Left ventricle myocardium inferior (tissue), 1 donor: ENCODE data around the gene GPR108. TPM values are rescaled to one million over a fixed set of nuclear protein-coding genes. Genes with fewer than 3 reads are reported as not detected.
"Not testable (repeated sequence)": the region's sequence is repeated elsewhere in the genome, so short reads cannot be mapped to it uniquely, and the experiment has no call there.

Experiments used
- DNase-seq: peaks from one replicate; pipeline ENCODE4 v3.0.0-alpha.2; 2020
- H3K27ac ChIP-seq: fragments of 200-600 bp; replicated peaks from 2 replicates; pipeline ENCODE4 v1.8.0; 2021
- H3K27me3 ChIP-seq: fragments of 200-600 bp; 2 replicates; pipeline ENCODE4 v1.8.0; 2021; ENCODE audit warnings: low read depth
- H3K36me3 ChIP-seq: fragments of 200-600 bp; 2 replicates; pipeline ENCODE4 v1.8.0; 2021
- H3K4me1 ChIP-seq: fragments of 200-600 bp; 2 replicates; pipeline ENCODE4 v1.8.0; 2021
- H3K4me3 ChIP-seq: fragments of 200-600 bp; 2 replicates; pipeline ENCODE4 v1.8.0; 2021; ENCODE audit warnings: mild to moderate bottlenecking, moderate library complexity
- H3K9me3 ChIP-seq: fragments of 200-600 bp; replicated peaks from 2 replicates; pipeline ENCODE4 v1.8.0; 2021
- CTCF ChIP-seq: fragments of 200-600 bp; IDR thresholded peaks from 2 replicates; pipeline ENCODE4 v1.8.0; 2021; ENCODE audit warnings: antibody characterized with exemption, mild to moderate bottlenecking, borderline replicate concordance
- intact Hi-C: fragments of 100-400 bp; cut with micrococcal nuclease; formaldehyde crosslinking; loops from one replicate; pipeline ENCODE4 v1.11.0; 2022
- long read RNA-seq: library from polyadenylated mRNA; unstranded; transcript quantifications from one replicate; pipeline ENCODE4 v2.0.0, GENCODE V29; 2021
- total RNA-seq: library from RNA; stranded (reverse); fragmentation: NEBNext Ultra II Directional; extraction: Animal tissue kit (Norgen Biotek cat#: 25700); gene quantifications from one replicate; pipeline ENCODE4 v1.2.1, GENCODE V29; 2021
- donor health status: DM: no; HTN: yes; CAD: no; lungs with severe emphysema.

The GPR108 gene
- total RNA-seq, result 22.4 TPM
- long read RNA-seq, transcript GPR108-201 (18 exons, 2,057 nt), result major isoform, 25 of 55 reads
- long read RNA-seq, transcript GPR108-202 (18 exons, 2,009 nt), result minor isoform, 5 of 55 reads
- long read RNA-seq, partial matches to known transcripts, result 6 of 55 reads
- long read RNA-seq, other reads (novel, unspliced or antisense), result 18 of 55 reads

- peak within 1 kb of the TSS; percentile 97 for H3K27ac ChIP-seq
- H3K36me3 ChIP-seq, result peaks cover 6% of the 10 kb centered on the region
- no peaks in the 10 kb centered on the region for H3K27me3 ChIP-seq
- H3K9me3 ChIP-seq, result no peaks in the 10 kb centered on the region
- no peak for TF ChIP-seq CTCF
- peak within 1 kb of the TSS; percentile 93 for H3K4me3 ChIP-seq
- intact Hi-C loops, result no loop called here
- peaks cover 68% of the 10 kb centered on the region for H3K4me1 ChIP-seq
- peak; percentile 100 for DNase-seq
These were observed at the start of gene GPR108 for GRCh38 chr19:6737284-6737872. Gene GPR108 (minus strand): TSS chr19:6737580. CDS start chr19:6737576, 4 bp downstream.

- no peaks in the 10 kb centered on the region for H3K36me3 ChIP-seq
- no peak for TF ChIP-seq CTCF
- no peaks in the 10 kb centered on the region for H3K9me3 ChIP-seq
- H3K4me1 ChIP-seq, result peaks cover 4% of the 10 kb centered on the region
- no peak for DNase-seq
- intact Hi-C loops, result loop anchor here (10.0 kb wide), 1 partner anchor 144 kb away; no protein-coding TSS in a partner anchor
- H3K27me3 ChIP-seq, result peaks cover 17% of the 10 kb centered on the region
- H3K4me3 ChIP-seq, result no peak overlapping the region
- no peak overlapping the region for H3K27ac ChIP-seq
These were observed 41.8 kb upstream of the GPR108 start for GRCh38 chr19:6779206-6779605.

- no peak for TF ChIP-seq CTCF
- Histone ChIP-seq H3K36me3 (no peaks in the 10 kb centered on the region), H3K9me3 (no peaks in the 10 kb centered on the region), H3K4me1 (peaks cover 4% of the 10 kb centered on the region), H3K27me3 (peaks cover 10% of the 10 kb centered on the region), H3K4me3 (no peak overlapping the region), H3K27ac (no peak overlapping the region)
- intact Hi-C loops, result loop anchor here (10.0 kb wide), 1 partner anchor 144 kb away; no protein-coding TSS in a partner anchor
- no peak for DNase-seq
These were observed 41.0 kb upstream of the GPR108 start for GRCh38 chr19:6778386-6778785.

- intact Hi-C loops, result loop anchor here (10.0 kb wide), 1 partner anchor 143 kb away; no protein-coding TSS in a partner anchor
- peaks cover 4% of the 10 kb centered on the region for H3K4me1 ChIP-seq
- H3K27ac ChIP-seq, result no peak overlapping the region
- H3K27me3 ChIP-seq, result peaks cover 7% of the 10 kb centered on the region
- H3K4me3 ChIP-seq, result no peak overlapping the region
- no peaks in the 10 kb centered on the region for H3K9me3 ChIP-seq
- no peak for TF ChIP-seq CTCF
- no peak for DNase-seq
- no peaks in the 10 kb centered on the region for H3K36me3 ChIP-seq
These were observed 40.1 kb upstream of the GPR108 start for GRCh38 chr19:6777434-6777833.

- intact Hi-C loops, result loop anchor here (10.0 kb wide), 1 partner anchor 142 kb away; no protein-coding TSS in a partner anchor
- no peak for DNase-seq
- Histone ChIP-seq H3K27me3 (peaks cover 12% of the 10 kb centered on the region), H3K36me3 (no peaks in the 10 kb centered on the region), H3K4me3 (no peak overlapping the region), H3K27ac (no peak overlapping the region), H3K4me1 (peaks cover 4% of the 10 kb centered on the region), H3K9me3 (no peaks in the 10 kb centered on the region)
- TF ChIP-seq CTCF, result no peak
These were observed 39.6 kb upstream of the GPR108 start for GRCh38 chr19:6776999-6777398.

GRCh38 chr19:6776045-6776444, 38.7 kb upstream of the GPR108 start:
- H3K4me1 ChIP-seq, DNase-seq, H3K4me3 ChIP-seq, H3K27ac ChIP-seq, H3K9me3 ChIP-seq, H3K36me3 ChIP-seq: not testable (repeated sequence)
- intact Hi-C loops, result loop anchor here (10.0 kb wide), 1 partner anchor 141 kb away; no protein-coding TSS in a partner anchor
- peaks cover 13% of the 10 kb centered on the region for H3K27me3 ChIP-seq
